Osteocyte (in vitro differentiated cells): Measurements from ENCODE around the gene SMIM27. TPM values are rescaled to one million over a fixed set of nuclear protein-coding genes. Genes with fewer than 3 reads are reported as not detected.

Experiments used
- DNase-seq: peaks from one replicate; pipeline ENCODE4 v3.0.0; 2021; ENCODE audit warnings: mixed read lengths; ENCODE audit not compliant: unreplicated experiment; ENCODE audit errors: extremely low spot score
- H3K27ac Mint-ChIP-seq: one replicate; pipeline ENCODE4 v1.8.0; 2021; ENCODE audit warnings: mild to moderate bottlenecking, mixed read lengths; ENCODE audit not compliant: unreplicated experiment
- H3K27me3 Mint-ChIP-seq: one replicate; pipeline ENCODE4 v1.8.0; 2021; ENCODE audit warnings: mixed read lengths; ENCODE audit not compliant: unreplicated experiment
- H3K36me3 Mint-ChIP-seq: one replicate; pipeline ENCODE4 v1.8.0; 2021; ENCODE audit warnings: mixed read lengths; ENCODE audit not compliant: unreplicated experiment
- H3K4me1 Mint-ChIP-seq: one replicate; pipeline ENCODE4 v1.8.0; 2021; ENCODE audit warnings: mixed read lengths; ENCODE audit not compliant: unreplicated experiment
- H3K4me3 Mint-ChIP-seq: one replicate; pipeline ENCODE4 v1.8.0; 2021; ENCODE audit warnings: mild to moderate bottlenecking, moderate library complexity, mixed read lengths; ENCODE audit not compliant: unreplicated experiment
- H3K9me3 Mint-ChIP-seq: one replicate; pipeline ENCODE4 v1.8.0; 2021; ENCODE audit warnings: mixed read lengths; ENCODE audit not compliant: unreplicated experiment
- total RNA-seq: library from RNA; stranded (reverse); gene quantifications from 2 replicates; pipeline ENCODE4 v1.2.1, GENCODE V29; 2021
- TF ChIP-seq, protein P1 (sequence below): fragments of 200-600 bp; sonication (generic); IDR thresholded peaks from 2 replicates; pipeline ENCODE4 v1.5.0; 2021; ENCODE audit warnings: antibody characterized with exemption, mild to moderate bottlenecking, moderate library complexity

The SMIM27 gene
- total RNA-seq, 1 donor from 2014 or later, result 13.4 TPM

DNA sequence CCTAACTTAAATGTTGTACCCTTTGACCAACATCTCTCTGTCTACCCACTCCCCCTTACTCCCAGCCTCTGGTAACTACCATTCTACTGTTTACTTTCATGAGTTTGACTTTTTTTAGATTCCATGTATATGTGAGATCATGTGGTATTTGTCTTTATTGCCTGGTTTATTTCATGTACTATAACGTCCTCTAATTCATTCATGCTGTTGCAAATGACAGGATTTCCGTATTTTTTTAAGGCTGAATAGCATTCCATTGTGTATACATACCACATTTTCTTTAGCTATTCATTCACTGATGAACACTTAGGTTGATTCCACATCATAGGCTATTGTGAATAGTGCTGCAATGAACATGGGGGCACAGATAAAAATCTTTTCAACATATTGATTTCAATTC, 32.7 kb downstream of the SMIM27 start:
- H3K4me3 Mint-ChIP-seq, result no peak overlapping the region
- DNase-seq, result no peak
- no peak overlapping the region for H3K27ac Mint-ChIP-seq
- peaks cover 29% of the 10 kb centered on the region for H3K27me3 Mint-ChIP-seq
- H3K4me1 Mint-ChIP-seq, result peaks cover 3% of the 10 kb centered on the region
- no peaks in the 10 kb centered on the region for H3K36me3 Mint-ChIP-seq
- TF ChIP-seq, protein P1, sequence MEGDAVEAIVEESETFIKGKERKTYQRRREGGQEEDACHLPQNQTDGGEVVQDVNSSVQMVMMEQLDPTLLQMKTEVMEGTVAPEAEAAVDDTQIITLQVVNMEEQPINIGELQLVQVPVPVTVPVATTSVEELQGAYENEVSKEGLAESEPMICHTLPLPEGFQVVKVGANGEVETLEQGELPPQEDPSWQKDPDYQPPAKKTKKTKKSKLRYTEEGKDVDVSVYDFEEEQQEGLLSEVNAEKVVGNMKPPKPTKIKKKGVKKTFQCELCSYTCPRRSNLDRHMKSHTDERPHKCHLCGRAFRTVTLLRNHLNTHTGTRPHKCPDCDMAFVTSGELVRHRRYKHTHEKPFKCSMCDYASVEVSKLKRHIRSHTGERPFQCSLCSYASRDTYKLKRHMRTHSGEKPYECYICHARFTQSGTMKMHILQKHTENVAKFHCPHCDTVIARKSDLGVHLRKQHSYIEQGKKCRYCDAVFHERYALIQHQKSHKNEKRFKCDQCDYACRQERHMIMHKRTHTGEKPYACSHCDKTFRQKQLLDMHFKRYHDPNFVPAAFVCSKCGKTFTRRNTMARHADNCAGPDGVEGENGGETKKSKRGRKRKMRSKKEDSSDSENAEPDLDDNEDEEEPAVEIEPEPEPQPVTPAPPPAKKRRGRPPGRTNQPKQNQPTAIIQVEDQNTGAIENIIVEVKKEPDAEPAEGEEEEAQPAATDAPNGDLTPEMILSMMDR, result no peak
- H3K9me3 Mint-ChIP-seq, result no peaks in the 10 kb centered on the region

- Mint-ChIP-seq H3K27ac (no peak overlapping the region), H3K4me3 (no peak overlapping the region), H3K4me1 (peaks cover 3% of the 10 kb centered on the region), H3K9me3 (no peaks in the 10 kb centered on the region), H3K36me3 (no peaks in the 10 kb centered on the region), H3K27me3 (peaks cover 39% of the 10 kb centered on the region)
- TF ChIP-seq, protein P1, result no peak
- DNase-seq, result no peak
Observed at GRCh38 chr9:32587901-32588300, 35.8 kb downstream of the SMIM27 start.

DNA sequence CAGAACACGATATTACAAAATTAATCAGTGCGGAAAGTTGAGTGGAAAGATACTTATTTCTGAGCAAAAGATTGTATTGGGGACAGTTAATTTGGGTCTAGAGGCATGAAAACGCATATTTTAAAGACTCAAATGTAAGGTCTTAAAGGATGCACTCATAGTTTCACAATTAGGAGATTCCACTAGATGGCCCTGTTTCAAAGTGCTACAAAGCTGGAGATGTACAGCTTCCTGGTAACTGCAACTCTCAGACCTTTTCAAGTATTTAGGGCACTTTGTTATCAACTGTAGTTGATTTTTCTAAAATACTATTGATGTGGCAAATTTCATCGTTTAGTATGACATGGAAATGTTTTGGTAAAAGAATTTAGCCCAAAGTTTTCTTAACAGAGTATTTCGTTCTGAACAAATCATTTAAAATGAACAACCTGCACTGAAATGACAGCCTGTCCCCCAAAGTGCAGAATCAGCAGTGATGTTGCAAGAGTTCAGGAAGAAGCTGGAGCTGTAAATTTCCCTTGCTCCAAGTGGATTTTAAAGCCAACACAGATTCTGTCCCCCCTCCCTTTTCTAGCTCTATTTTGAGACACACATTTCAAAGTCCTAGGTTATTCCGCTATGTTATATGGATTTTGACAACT, 37.1 kb downstream of the SMIM27 start:
- Mint-ChIP-seq H3K27me3 (peaks cover 41% of the 10 kb centered on the region), H3K9me3 (no peaks in the 10 kb centered on the region), H3K4me1 (peaks cover 3% of the 10 kb centered on the region), H3K36me3 (no peaks in the 10 kb centered on the region), H3K4me3 (no peak overlapping the region), H3K27ac (no peak overlapping the region)
- no peak for DNase-seq
- TF ChIP-seq, protein P1, result peak; percentile 69

DNA sequence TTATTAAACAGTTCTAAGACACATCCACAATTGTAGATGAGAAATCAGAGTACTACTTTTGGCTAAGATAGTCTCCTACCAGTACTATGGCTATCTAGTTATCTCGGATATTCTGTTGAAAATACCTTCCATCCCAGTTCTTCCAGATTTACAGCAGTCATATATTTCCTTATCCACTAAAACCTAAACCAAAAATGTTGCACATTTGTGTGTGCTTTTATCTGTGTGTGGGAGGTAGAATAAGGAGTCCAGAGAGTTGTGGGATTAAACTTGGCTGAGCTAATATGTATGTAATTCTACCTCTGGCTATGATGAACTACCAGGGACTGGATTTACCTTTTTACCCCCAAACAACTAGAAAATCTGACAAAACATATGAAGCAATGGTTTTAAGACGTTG, 38.3 kb downstream of the SMIM27 start:
- Mint-ChIP-seq H3K9me3 (no peaks in the 10 kb centered on the region), H3K36me3 (no peaks in the 10 kb centered on the region), H3K4me3 (no peak overlapping the region)

DNA sequence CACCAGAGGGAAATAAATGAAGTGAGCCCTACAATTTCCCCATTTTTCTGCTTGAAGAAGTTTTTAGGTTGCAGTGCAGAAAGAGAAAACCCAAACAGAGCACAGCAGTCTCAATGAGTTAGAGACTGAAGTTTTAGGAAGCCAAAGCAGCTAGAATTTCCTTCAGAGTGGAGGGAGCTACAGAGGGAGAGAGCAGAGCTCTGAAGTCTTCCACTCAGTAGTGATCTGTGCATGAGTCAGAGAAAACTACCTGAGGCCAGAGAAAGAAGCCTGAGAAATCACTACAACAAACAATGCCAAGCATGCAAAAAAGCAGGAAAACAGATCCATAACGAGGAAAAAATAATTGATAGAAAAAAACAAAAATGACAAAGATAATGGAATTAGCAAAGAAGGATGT, 38.8 kb downstream of the SMIM27 start:
- TF ChIP-seq, protein P1, result no peak
- Mint-ChIP-seq H3K9me3 (no peaks in the 10 kb centered on the region), H3K27me3 (peaks cover 33% of the 10 kb centered on the region), H3K4me3 (no peak overlapping the region), H3K36me3 (no peaks in the 10 kb centered on the region), H3K4me1 (no peaks in the 10 kb centered on the region), H3K27ac (no peak overlapping the region)
- no peak for DNase-seq

More for the DNA sequence above, 38.3 kb downstream of the SMIM27 start:
- DNase-seq, result no peak
- Mint-ChIP-seq H3K4me1 (no peaks in the 10 kb centered on the region), H3K27me3 (peaks cover 35% of the 10 kb centered on the region), H3K27ac (no peak overlapping the region)
- TF ChIP-seq, protein P1, result no peak
